ENCODE measurements around the gene KCMF1. TPM values are rescaled to one million over a fixed set of nuclear protein-coding genes. Genes with fewer than 3 reads are reported as not detected.
A peak's percentile ranks its signal among the peaks of the same experiment; 100 is the strongest.

Gene KCMF1
- total RNA-seq, 4 donors from 2014 or later = 52.0 to 75.2 (median 63.5) TPM

DNA sequence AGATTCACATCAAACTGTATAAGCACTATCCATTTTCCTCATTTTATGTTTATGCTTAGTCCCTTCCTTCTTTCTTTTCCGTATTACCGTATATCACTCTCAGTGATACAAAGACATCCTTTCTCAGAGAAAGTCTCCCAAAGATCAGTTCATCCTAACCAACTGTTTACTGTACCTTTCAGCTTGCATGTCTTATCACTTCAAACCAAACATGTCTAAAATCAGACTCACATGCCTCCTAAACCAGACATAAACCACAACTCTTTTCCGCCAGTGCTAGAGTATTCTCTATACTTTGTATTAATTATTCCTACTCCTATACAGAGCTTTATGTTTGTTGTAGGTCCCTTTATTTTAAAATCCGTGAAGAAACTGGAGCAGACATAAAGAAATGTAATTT lies 41.5 kb downstream of the KCMF1 start:
- no peak for TF ChIP-seq CTCF (IDR thresholded peaks at IDR 0.05)
- ATAC-seq (ENCODE audit: low FRiP score) (no peak), DNase-seq (ENCODE audit: low spot score) (no peak)

DNA sequence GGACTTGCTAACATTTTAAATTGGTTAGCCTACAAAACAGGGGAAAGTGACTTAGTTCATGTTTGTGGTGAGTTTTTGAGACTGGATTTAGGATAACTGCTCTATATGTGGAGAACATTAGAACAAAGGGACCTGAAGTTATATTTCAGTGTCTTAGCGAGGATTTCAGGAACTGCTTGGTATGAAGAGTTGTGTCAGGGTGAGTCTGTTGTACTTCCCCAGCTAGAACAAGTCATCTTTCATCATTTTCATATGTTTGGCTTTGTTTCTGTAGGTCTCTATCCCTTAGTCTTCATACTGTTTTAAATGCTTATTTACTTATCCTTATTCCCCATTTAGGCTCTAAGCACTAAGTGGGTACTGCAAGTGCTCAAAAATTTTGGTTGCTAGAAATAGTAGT lies 41.9 kb downstream of the KCMF1 start:
- DNase-seq (ENCODE audit: low spot score) (no peak), ATAC-seq (ENCODE audit: low FRiP score) (no peak)
- TF ChIP-seq CTCF (IDR thresholded peaks at IDR 0.05) = no peak

- no peak for TF ChIP-seq CTCF (IDR thresholded peaks at IDR 0.05)
- ATAC-seq (ENCODE audit: low FRiP score) (peak; percentile 57), DNase-seq (ENCODE audit: low spot score) (no peak)
These were observed 44.8 kb downstream of the KCMF1 start for GRCh38 chr2:85015653-85016360.

GRCh38 chr2:85016446-85016845 lies 45.5 kb downstream of the KCMF1 start:
- ATAC-seq (ENCODE audit: low FRiP score) = no peak
- no peak for TF ChIP-seq CTCF (IDR thresholded peaks at IDR 0.05)
- no peak for DNase-seq (ENCODE audit: low spot score)

- DNase-seq (ENCODE audit: low spot score) (no peak), ATAC-seq (ENCODE audit: low FRiP score) (no peak)
- TF ChIP-seq CTCF (IDR thresholded peaks at IDR 0.05) = no peak
These were observed 46.6 kb downstream of the KCMF1 start for GRCh38 chr2:85017411-85018048.

- ATAC-seq (ENCODE audit: low FRiP score) (no peak), DNase-seq (ENCODE audit: low spot score) (no peak)
- no peak for TF ChIP-seq CTCF (IDR thresholded peaks at IDR 0.05)
These were observed 47.1 kb downstream of the KCMF1 start for GRCh38 chr2:85018049-85018447.

DNA sequence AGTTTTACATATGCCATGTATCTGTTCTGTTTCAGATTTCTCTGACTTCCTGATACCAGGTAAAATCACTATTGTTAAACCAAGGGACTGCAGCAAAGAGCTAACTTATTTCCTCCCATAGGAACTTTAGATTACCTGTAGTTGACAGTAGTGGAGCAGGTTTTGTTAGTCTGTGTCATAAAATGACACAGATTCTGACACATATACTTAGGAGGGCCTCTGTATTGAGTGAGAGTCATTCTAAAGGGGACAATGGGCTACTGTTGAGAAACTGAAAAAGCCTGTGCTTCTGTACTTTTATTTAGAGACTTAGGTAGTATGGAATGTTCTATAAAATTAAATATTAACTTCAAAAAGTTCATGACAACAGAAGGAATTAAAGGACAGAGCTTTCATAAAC lies 48.2 kb downstream of the KCMF1 start:
- ATAC-seq (ENCODE audit: low FRiP score) (no peak), DNase-seq (ENCODE audit: low spot score) (no peak)
- no peak for TF ChIP-seq CTCF (IDR thresholded peaks at IDR 0.05)
